Adrenal gland (tissue), 5 donors: ENCODE data around the gene TGM4.

Experiments
- POLR2A ChIP-seq, 2 donors: fragments of 450-650 bp; IDR thresholded peaks; one replicate each; pipeline ENCODE4 v1.6.1; 2017; ENCODE audit warnings: antibody characterized with exemption in 2 of 2, mild to moderate bottlenecking in 2 of 2, moderate library complexity in 1 of 2
- TF ChIP-seq, protein P1 (sequence below), 6 experiments: fragments of 450-650 bp in 4 of 6; fragments of 200-600 bp in 2 of 6; sonication (generic) in 1 of 6; IDR thresholded peaks; 1 replicate in 5 of 6; 2 replicates in 1 of 6; pipeline versions ENCODE4 v1.5.1 to v1.8.0; 2016 to 2021; ENCODE audit warnings: antibody characterized with exemption in 6 of 6, mild to moderate bottlenecking in 2 of 6, moderate library complexity in 1 of 6
- donor health status: DM: no; HTN: no; CAD: no.

DNA sequence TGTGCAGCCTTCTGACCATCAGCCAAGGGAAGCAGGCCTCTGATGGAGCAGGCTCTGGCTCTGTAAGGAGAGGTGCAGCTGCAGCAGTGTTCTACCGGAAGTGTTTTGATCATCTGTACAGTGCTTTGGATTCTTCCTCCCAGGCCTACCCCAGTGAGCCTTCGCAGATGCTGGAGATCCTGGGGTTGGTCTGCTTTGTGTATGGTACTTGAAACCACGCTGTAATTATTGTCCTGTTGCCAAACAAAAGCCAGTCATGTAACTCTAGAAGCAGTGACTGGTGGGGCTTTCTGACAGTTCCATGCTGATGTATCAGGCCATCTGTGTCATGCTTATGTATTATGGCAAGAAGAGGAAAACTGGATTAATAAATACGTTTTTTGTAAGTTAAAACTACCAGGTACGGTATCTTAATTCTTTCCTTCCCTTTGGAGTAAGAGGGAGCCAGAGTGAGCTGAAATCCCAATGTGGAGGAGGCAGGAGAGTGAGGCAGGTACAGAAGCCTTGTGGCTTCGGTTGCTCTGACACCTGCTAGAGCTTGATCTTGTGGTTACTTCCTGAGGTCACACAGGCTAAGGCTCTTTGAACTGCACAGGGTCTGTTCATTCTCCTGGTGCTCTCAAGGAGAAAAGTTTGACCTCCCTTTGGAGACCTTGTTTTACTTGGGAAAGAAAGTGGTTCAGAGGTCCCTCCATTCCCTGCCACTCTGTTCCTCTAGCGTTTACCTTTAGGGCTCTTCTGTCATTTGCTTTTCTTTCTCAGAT is 9.0 kb upstream of the TGM4 start:
- TF ChIP-seq, protein P1, sequence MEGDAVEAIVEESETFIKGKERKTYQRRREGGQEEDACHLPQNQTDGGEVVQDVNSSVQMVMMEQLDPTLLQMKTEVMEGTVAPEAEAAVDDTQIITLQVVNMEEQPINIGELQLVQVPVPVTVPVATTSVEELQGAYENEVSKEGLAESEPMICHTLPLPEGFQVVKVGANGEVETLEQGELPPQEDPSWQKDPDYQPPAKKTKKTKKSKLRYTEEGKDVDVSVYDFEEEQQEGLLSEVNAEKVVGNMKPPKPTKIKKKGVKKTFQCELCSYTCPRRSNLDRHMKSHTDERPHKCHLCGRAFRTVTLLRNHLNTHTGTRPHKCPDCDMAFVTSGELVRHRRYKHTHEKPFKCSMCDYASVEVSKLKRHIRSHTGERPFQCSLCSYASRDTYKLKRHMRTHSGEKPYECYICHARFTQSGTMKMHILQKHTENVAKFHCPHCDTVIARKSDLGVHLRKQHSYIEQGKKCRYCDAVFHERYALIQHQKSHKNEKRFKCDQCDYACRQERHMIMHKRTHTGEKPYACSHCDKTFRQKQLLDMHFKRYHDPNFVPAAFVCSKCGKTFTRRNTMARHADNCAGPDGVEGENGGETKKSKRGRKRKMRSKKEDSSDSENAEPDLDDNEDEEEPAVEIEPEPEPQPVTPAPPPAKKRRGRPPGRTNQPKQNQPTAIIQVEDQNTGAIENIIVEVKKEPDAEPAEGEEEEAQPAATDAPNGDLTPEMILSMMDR (IDR thresholded peaks at IDR 0.05): no peak
- TF ChIP-seq POLR2A (IDR thresholded peaks at IDR 0.05): no peak
